AG10803 (cell line): ENCODE data around the gene FLNC.

ENCODE experiments used
- DNase-seq: peaks from one replicate; pipeline ENCODE4 v3.0.0; 2010; ENCODE audit warnings: low read depth
- H3K4me3 ChIP-seq: 2 replicates; pipeline ENCODE4 v1.5.1; 2011; ENCODE audit warnings: mild to moderate bottlenecking, low read length, control low read depth
- CTCF ChIP-seq: conservative IDR thresholded peaks from 2 replicates; pipeline ENCODE4 v1.5.1; 2011; ENCODE audit warnings: mild to moderate bottlenecking, low read length, control low read depth, inconsistent platforms

FLNC gene

DNA sequence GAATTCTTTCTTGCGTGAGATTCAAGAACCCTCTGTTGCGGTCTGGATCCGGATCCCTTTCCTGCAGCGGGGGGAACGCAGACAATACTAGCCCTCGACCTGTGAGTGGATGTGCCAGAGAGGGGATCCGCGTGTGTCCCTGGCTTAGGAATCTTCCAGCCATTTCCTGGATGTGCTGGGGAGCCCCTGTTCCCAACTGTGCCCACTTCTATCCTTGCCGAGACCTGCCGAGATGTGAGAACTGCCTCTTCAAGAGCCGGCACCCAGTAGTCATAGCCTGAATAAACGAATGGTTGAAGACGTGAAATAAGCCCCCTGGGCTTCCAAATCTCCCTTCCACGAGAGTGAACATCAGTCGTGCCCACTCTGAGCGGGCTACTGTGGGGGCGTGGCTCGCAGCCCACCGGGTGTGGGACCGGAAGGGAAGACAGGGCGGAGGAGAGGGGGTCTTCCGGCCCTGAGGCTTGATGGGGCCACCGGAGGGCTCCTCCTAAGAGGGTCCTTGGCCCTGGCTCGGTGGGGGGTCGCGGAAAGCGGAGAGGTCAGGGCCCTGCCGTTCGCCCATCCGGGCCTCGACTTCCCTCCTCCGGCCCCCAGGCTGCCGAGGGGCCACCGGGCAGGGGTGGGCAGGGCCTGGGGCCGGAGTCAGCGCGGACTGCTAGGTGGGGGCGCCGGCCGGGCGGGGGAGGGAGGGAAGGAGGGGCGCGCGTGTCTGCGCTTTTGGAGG lies 39.7 kb upstream of the FLNC start:
- no peak for TF ChIP-seq CTCF
- H3K4me3 ChIP-seq = peak overlapping the region; percentile 78
- DNase-seq = no peak

DNA sequence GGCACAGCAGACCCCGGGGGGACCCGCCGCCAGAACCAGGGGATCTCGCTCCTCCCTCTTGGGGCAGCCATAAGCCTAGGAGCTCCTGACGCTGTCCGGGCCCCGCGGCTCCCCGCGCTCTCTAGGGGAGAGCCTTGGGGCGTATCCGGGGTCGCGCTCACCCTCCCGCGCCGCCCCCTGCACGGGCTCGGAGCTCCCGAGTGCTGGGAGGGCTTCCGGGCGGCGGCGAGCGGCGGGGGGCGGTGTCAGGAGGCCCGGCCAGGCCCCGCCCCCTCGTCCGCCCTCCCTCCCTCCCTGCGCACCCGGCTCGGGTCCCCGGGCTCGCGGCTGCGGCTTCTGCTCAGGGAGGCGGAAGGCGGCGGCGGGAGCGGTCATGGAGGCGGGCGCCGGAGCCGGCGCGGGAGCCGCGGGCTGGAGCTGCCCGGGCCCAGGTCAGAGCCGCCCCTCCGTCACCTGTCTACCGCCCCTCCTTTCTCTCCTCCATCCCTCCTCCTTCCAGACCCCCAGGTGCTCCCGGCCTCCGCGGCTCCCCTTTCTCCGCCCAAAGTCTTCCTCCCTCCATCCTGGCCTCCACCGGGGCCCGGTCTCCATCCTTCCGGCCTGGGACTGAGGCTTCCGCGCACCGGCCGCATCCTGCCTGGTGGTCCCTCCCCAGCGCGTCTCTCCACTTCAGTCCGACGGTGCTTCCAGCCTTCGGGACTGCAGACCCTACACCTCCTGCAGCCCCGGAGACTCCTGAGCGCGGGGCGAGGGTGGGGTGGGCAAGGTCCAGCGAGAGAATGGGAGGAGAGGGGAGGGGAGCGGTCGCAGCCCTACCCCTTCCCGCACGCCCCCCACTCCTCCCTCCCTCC lies 38.9 kb upstream of the FLNC start, which contains the start of gene CCDC136:
TSS of gene CCDC136 (plus strand) at position 848 of the 851 bp plus-strand sequence. CDS start 444 bp downstream, outside the sequence.
- no peak for TF ChIP-seq CTCF
- peak; percentile 52 for DNase-seq
- H3K4me3 ChIP-seq = peak within 1 kb of the TSS; percentile 78

DNA sequence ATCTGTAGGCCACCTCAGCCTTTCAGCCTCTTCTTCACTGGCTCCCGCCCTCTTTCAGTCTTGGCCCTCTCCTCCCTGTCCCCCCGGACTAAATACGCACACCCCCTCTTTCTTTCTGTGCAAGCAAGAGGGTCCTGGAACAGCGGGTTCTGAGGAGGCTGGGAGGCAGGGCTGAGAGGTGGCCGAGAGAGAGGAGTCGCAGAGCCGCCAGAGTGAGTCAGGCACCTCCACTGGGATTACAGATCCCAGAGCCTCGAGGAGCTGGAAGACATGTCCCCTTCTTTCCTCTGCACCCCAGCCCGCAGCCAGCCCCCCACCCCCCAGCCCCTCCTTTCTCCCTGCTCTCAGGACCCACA lies 38.3 kb upstream of the FLNC start:
- no peak for TF ChIP-seq CTCF
- no peak for DNase-seq
- peak overlapping the region; percentile 78 for H3K4me3 ChIP-seq

- DNase-seq = no peak
- peak overlapping the region; percentile 78 for H3K4me3 ChIP-seq
- TF ChIP-seq CTCF = no peak
Measured at GRCh38 chr7:128792471-128793180, 37.6 kb upstream of the FLNC start.

DNA sequence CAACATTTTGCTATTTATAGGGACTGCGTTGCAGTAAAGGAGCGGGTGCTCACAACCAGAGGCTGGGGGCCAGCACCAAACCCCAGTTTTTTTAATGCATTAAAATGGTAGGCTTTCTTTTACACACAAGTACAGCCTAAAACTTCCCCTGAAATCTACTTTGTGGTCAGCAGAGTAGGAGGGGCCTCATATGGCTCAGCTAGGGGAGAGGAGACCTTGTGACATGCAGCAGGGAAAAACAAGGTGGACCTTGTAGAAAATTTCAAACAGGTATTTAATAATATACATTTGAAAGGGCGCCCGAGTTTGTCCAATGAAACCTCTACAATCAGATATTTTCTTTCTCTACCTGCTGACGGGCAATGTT lies 37.0 kb upstream of the FLNC start:
- TF ChIP-seq CTCF = no peak
- no peak for DNase-seq
- H3K4me3 ChIP-seq = no peak overlapping the region

GRCh38 chr7:128794020-128794419 lies 36.2 kb upstream of the FLNC start:
- no peak for DNase-seq
- H3K4me3 ChIP-seq = no peak overlapping the region
- no peak for TF ChIP-seq CTCF
